ENCODE data around the gene C4orf50.

GRCh38 chr4:5893591-5893990 lies 124.6 kb downstream of the C4orf50 start:
- TF ChIP-seq EZH2 (IDR thresholded peaks at IDR 0.05; ENCODE audit: borderline replicate concordance, insufficient read depth, low read length, poor library complexity, severe bottlenecking) (no peak), CTCF (IDR thresholded peaks at IDR 0.05; ENCODE audit: poor library complexity, severe bottlenecking) (no peak), TAF1 (IDR thresholded peaks at IDR 0.05; ENCODE audit: low read depth) (no peak)
